ENCODE data around the gene PAPLN. TPM values are rescaled to one million over a fixed set of nuclear protein-coding genes. Genes with fewer than 3 reads are reported as not detected.
A peak's percentile ranks its signal among the peaks of the same experiment; 100 is the strongest.

Gene PAPLN
- total and polyA plus RNA-seq, 9 donors = 0.58 to 4.2 (median 1.1) TPM

DNA sequence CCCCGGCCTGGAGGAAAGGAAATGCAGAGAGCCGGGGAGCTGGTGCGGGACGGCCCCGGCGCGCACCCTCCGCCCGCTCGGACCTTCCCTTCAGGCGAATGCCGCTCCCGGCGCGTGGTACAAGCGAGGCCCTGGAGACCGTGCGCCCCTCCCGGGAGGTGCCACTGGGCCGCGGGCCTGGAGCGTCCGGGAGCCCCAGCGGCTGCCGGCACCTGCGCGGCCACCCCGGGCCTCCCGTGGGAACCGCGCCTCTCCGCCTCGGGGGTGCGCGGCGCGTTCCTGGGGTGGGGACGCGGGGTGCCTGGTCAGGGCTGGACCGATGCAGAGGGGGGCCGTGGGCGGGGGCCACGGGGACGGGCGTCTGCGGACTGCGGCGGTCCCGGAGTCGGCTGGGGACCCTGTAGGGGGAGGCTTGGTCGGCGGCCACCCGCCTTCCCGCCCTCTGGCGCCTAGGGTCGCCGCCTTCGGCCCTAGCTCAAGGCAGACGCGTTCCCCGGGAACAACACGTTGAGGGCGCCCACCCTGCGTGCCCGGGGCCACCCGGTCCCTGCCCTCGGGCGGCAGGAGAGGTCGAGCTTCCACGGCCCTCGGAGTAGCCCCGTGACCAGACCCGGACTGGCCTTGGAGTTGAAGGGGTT lies 599 bp downstream of the PAPLN start:
- no peak for DNase-seq
- Histone ChIP-seq H3K36me3 (ENCODE audit: control insufficient read depth, insufficient read depth, low read length) (no peaks in the 10 kb centered on the region), H3K4me3 (ENCODE audit: low read length) (peak overlapping the region; percentile 32), H3K27me3 (ENCODE audit: control insufficient read depth, insufficient read depth, low read length) (peaks cover 84% of the 10 kb centered on the region), H3K4me1 (ENCODE audit: control insufficient read depth, insufficient read depth, low read length) (peaks cover 32% of the 10 kb centered on the region), H3K9me3 (replicated peaks; ENCODE audit: control insufficient read depth, low read depth, low read length) (no peaks in the 10 kb centered on the region), H3K27ac (ENCODE audit: low read length) (no peak overlapping the region)
- 2% methylated on average over 60 of the region's 73 CpGs for WGBS (ENCODE audit: insufficient coverage)

DNA sequence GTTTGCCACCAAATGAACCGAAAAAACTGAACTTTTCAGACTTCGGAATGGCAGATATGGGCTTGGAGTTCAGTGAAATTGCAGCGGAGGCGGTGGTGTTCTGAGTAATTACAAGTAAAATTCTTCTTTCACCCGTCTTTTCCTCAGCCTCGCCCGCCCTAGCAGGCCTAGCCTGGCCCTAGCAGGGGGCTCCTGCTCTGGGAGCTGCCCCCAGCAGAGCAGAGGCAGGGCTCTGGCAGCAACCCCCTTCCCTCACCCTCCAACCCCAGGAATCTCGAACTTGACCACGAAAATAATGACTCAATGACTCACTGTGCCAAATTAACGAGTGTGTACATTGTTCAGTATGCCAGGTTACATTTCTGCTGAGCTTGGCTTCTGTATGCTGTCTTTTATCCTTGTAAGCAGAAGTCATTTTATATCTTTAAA lies 1.1 kb downstream of the PAPLN start:
- peak overlapping the region; percentile 13 for H3K4me3 ChIP-seq (ENCODE audit: low read length)

DNA sequence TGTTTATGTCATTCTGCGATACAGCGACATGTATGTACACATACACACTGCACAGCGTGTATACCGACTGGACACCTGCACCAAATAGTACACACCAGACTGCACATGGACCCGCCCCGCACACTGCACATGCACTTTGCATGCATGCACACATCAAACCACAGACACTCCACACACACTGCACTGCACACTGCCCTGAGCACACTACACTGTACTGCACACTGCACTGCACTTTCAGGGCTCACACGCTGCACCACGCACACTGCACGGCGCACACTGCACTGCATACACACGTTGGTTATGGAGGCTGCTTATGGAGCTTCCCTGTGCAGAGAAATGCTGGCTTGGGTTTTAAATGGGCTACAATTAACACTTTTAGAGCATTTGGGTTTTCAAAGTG lies 1.6 kb downstream of the PAPLN start:
- H3K9me3 ChIP-seq (replicated peaks; ENCODE audit: control insufficient read depth, low read depth, low read length) = peaks cover 2% of the 10 kb centered on the region
- 83% methylated on average over 10 of the region's 11 CpGs for WGBS (ENCODE audit: insufficient coverage)
- H3K27me3 ChIP-seq (ENCODE audit: control insufficient read depth, insufficient read depth, low read length) = peaks cover 82% of the 10 kb centered on the region
- H3K36me3 ChIP-seq (ENCODE audit: control insufficient read depth, insufficient read depth, low read length) = no peaks in the 10 kb centered on the region
- H3K4me3 ChIP-seq (ENCODE audit: low read length) = no peak overlapping the region
- H3K27ac ChIP-seq (ENCODE audit: low read length) = no peak overlapping the region
- no peak for DNase-seq
- H3K4me1 ChIP-seq (ENCODE audit: control insufficient read depth, insufficient read depth, low read length) = peaks cover 32% of the 10 kb centered on the region

More for the DNA sequence above, 1.1 kb downstream of the PAPLN start:
- Histone ChIP-seq H3K4me1 (ENCODE audit: control insufficient read depth, insufficient read depth, low read length) (peaks cover 32% of the 10 kb centered on the region), H3K9me3 (replicated peaks; ENCODE audit: control insufficient read depth, low read depth, low read length) (no peaks in the 10 kb centered on the region), H3K27ac (ENCODE audit: low read length) (no peak overlapping the region), H3K27me3 (ENCODE audit: control insufficient read depth, insufficient read depth, low read length) (peaks cover 82% of the 10 kb centered on the region), H3K36me3 (ENCODE audit: control insufficient read depth, insufficient read depth, low read length) (no peaks in the 10 kb centered on the region)
- DNase-seq = no peak
- WGBS (ENCODE audit: insufficient coverage) = 40% methylated on average over 2 of the region's 10 CpGs

DNA sequence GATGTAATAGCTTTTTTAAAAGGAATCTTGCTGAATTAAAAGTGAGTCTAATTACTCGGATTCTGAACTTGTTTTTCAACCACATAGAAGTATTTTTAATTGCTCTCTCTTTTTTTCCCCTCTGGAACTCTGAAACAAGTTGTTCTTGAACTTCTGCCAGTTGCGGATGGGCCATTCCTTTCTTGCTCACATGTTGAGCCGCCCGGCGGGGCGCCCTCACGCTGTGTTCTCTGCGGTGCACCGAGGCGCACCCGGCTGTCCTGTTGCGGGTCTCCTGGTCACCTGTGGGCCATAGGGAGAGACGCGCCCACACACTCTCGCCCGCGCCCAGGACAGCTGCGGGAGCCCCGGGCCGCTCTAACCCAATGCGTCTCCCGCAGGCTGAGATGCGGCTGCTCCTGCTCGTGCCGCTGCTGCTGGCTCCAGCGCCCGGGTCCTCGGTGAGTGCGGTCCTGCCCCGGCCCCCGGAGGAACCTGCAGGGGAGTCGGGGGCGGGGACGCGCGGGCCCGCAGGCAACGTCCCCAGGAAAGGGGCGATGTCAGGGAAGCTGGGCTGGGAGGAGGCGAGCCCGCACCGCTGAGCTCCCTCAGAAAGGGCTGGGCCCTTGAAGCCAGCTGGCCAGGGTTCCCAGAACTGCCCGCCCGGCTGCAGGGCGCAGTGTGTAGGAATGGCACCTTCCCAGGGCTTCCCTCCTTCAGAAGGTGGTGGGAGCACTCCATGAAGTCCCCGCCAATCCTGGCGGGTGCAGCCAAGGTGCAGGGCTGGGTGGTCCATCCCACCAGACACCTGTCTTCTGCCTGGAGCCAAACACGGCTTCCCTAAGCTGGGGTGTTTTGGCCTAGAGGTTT lies 2.3 kb downstream of the PAPLN start:
- Histone ChIP-seq H3K36me3 (ENCODE audit: control insufficient read depth, insufficient read depth, low read length) (no peaks in the 10 kb centered on the region), H3K27me3 (ENCODE audit: control insufficient read depth, insufficient read depth, low read length) (peaks cover 81% of the 10 kb centered on the region), H3K4me3 (ENCODE audit: low read length) (peak overlapping the region; percentile 8), H3K9me3 (replicated peaks; ENCODE audit: control insufficient read depth, low read depth, low read length) (peaks cover 2% of the 10 kb centered on the region), H3K27ac (ENCODE audit: low read length) (no peak overlapping the region), H3K4me1 (ENCODE audit: control insufficient read depth, insufficient read depth, low read length) (peaks cover 32% of the 10 kb centered on the region)
- 5% methylated on average over 42 of the region's 48 CpGs for WGBS (ENCODE audit: insufficient coverage)
- peak; percentile 64 for DNase-seq

DNA sequence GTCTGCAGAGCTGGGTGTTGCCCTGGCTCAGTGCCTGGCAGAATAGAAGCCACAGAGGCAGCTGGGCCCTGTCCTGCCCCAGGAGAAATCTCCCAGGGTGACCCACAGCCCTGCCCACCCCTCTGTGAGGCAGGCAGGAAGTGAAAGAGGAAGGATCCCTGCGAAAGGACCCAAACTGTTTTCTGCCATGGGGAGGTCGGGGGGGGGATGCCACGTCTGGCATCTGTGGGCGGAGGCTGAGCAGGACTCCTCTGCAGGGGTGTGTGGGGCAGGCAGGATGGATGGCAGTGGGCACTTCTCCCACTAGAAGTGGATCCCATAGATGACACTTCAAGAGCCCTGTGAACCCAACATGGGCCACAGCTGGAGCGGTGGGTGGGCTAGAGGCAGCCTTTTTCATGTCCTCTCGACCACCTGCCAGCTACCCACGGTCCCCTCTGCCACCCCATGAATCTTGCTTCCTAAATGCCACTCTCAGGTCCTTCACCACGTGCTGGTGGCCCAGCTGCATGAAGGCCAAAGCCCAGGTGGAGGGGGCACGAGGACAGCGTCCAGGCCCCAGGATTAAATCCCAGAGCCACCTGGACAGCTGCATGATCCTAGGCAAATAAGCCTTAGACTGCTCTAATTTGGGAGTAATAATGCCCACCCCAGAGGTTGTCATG lies 3.6 kb downstream of the PAPLN start:
- Histone ChIP-seq H3K4me1 (ENCODE audit: control insufficient read depth, insufficient read depth, low read length) (peaks cover 34% of the 10 kb centered on the region), H3K27ac (ENCODE audit: low read length) (no peak overlapping the region)

DNA sequence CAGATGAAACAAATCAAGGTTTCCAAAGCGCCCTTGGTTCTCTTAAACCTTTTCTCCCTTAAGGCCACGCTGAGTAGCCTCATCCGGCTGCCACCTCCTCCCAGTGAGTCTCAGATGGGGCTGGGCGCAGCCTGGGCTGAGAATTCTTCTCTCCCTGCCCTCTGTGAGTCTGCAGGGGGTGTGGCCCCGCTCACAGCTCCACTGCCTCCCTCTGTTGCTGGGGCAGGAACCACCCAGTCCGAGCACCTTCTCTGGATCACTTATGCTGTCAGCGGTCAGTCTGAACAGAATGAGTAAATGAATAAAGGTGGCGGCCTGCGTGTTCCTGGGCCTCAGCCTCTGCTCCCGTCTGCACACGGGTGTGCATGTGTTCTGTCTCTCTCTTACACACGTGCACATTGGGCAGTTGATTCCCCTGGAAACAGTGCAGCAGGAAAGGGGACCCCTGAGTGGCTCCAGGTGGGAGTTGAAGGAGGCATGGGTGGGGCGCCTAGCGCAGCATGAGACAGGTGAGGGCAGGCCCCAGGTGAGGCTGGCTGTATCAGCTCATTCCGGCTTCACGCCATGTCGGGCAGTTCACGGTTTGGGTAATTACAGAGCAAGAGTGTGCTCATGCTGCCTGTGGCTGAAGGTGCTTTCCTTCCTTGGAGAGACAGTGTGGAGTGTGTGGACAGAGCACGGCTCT lies 4.3 kb downstream of the PAPLN start:
- Histone ChIP-seq H3K27ac (ENCODE audit: low read length) (no peak overlapping the region), H3K4me1 (ENCODE audit: control insufficient read depth, insufficient read depth, low read length) (peaks cover 31% of the 10 kb centered on the region), H3K36me3 (ENCODE audit: control insufficient read depth, insufficient read depth, low read length) (no peaks in the 10 kb centered on the region), H3K27me3 (ENCODE audit: control insufficient read depth, insufficient read depth, low read length) (peaks cover 81% of the 10 kb centered on the region), H3K9me3 (replicated peaks; ENCODE audit: control insufficient read depth, low read depth, low read length) (peaks cover 2% of the 10 kb centered on the region), H3K4me3 (ENCODE audit: low read length) (no peak overlapping the region)
- DNase-seq = no peak
- 80% methylated on average over 17 of the region's 19 CpGs for whole genome bisulfite sequencing (ENCODE audit: insufficient coverage)

More for the DNA sequence above, 3.6 kb downstream of the PAPLN start:
- H3K9me3 ChIP-seq (replicated peaks; ENCODE audit: control insufficient read depth, low read depth, low read length) = peaks cover 2% of the 10 kb centered on the region
- 72% methylated on average over 10 of the region's 10 CpGs for WGBS (ENCODE audit: insufficient coverage)
- H3K36me3 ChIP-seq (ENCODE audit: control insufficient read depth, insufficient read depth, low read length) = no peaks in the 10 kb centered on the region
- H3K27me3 ChIP-seq (ENCODE audit: control insufficient read depth, insufficient read depth, low read length) = peaks cover 81% of the 10 kb centered on the region
- H3K4me3 ChIP-seq (ENCODE audit: low read length) = no peak overlapping the region
- DNase-seq = peak; percentile 37

DNA sequence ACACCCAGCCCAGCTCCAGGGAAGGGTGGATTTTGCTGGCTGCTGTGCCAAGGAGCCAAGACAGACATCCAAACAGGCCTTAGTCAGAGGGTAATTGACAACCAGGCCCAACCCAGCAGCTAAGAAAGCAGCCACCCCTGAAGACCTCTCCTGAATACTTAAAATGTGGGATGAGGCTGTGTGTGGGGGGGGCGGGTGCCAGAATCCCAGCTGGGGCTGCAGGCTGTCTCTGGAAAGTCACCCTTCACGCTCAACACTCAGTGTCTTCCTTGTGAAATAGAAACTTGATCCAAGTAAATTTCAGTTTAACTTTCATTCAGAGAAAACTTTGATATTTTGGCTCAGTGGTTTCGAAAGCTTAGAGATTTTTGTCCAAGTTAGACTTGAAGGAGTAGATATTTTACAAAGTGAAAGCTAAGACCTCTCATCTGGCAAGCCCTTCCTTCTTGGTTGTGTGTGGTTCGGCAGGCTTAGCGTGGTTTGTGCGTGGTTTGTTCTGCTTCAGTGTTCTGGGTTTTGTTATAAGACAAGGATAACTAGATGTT lies 5.1 kb downstream of the PAPLN start:
- peaks cover 26% of the 10 kb centered on the region for H3K4me1 ChIP-seq (ENCODE audit: control insufficient read depth, insufficient read depth, low read length)
- 50% methylated on average over 1 of the region's 6 CpGs for WGBS (ENCODE audit: insufficient coverage)

DNA sequence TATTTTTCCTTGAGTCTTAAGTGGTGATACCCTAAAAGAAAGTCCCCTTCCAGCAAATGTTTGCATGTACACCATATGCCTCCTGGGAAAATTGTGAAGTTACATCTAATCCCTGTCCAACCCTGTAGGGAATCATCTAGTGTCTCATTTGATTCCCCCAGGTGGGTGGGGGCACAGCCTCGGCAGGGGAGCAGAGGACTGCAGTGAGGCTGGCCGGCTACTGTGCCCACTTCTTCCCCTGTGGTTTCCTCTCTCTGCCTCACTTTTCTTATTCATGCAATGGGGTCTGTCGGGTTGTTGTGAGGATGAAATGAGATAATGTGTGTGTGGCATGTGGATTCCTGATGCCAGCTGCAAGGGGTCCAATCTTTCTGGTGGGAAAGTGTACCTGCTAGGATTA lies 6.0 kb downstream of the PAPLN start:
- Histone ChIP-seq H3K4me3 (ENCODE audit: low read length) (no peak overlapping the region), H3K36me3 (ENCODE audit: control insufficient read depth, insufficient read depth, low read length) (no peaks in the 10 kb centered on the region), H3K27me3 (ENCODE audit: control insufficient read depth, insufficient read depth, low read length) (peaks cover 71% of the 10 kb centered on the region), H3K27ac (ENCODE audit: low read length) (no peak overlapping the region), H3K4me1 (ENCODE audit: control insufficient read depth, insufficient read depth, low read length) (peaks cover 19% of the 10 kb centered on the region), H3K9me3 (replicated peaks; ENCODE audit: control insufficient read depth, low read depth, low read length) (peaks cover 2% of the 10 kb centered on the region)
- 20% methylated on average over 1 of the region's 3 CpGs for whole genome bisulfite sequencing (ENCODE audit: insufficient coverage)
- no peak for DNase-seq

More for the DNA sequence above, 5.1 kb downstream of the PAPLN start:
- Histone ChIP-seq H3K27me3 (ENCODE audit: control insufficient read depth, insufficient read depth, low read length) (peaks cover 79% of the 10 kb centered on the region), H3K4me3 (ENCODE audit: low read length) (no peak overlapping the region), H3K9me3 (replicated peaks; ENCODE audit: control insufficient read depth, low read depth, low read length) (peaks cover 2% of the 10 kb centered on the region), H3K36me3 (ENCODE audit: control insufficient read depth, insufficient read depth, low read length) (no peaks in the 10 kb centered on the region), H3K27ac (ENCODE audit: low read length) (no peak overlapping the region)
- no peak for DNase-seq

DNA sequence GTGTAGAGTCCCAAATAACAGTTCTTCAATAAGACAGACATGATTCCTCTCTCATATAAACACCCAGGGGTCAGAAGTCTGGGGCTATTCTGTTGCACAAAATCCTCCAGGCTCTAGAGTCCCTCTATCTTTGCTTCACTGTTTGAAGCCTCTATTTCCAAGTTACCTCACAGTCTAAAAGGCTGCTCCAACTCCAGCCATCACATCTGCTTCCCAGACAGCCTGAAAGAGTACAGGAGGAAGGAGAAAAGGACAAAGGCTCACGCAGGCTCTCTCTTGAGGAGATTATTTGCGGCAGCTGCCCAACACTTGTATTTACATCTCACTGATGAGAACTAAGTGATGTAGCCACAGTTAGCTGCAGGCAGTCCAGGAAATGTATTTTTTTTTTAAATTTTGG lies 6.4 kb downstream of the PAPLN start:
- H3K36me3 ChIP-seq (ENCODE audit: control insufficient read depth, insufficient read depth, low read length) = no peaks in the 10 kb centered on the region
- H3K27me3 ChIP-seq (ENCODE audit: control insufficient read depth, insufficient read depth, low read length) = peaks cover 68% of the 10 kb centered on the region
- H3K9me3 ChIP-seq (replicated peaks; ENCODE audit: control insufficient read depth, low read depth, low read length) = peaks cover 2% of the 10 kb centered on the region
- H3K4me3 ChIP-seq (ENCODE audit: low read length) = no peak overlapping the region
- DNase-seq = no peak
- WGBS (ENCODE audit: insufficient coverage) = no CpG with 5 or more reads among the region's 2 CpGs
- H3K27ac ChIP-seq (ENCODE audit: low read length) = no peak overlapping the region
- peaks cover 16% of the 10 kb centered on the region for H3K4me1 ChIP-seq (ENCODE audit: control insufficient read depth, insufficient read depth, low read length)

Data from muscle of leg (tissue), 11 donors.